H9 (cell line): ENCODE results near the gene SSNA1. TPM values are rescaled to one million over a fixed set of nuclear protein-coding genes. Genes with fewer than 3 reads are reported as not detected.
A peak's percentile ranks its signal among the peaks of the same experiment; 100 is the strongest.
"Not testable (repeated sequence)": the region's sequence is repeated elsewhere in the genome, so short reads cannot be mapped to it uniquely, and the experiment has no call there.

Experiments
- DNase-seq: peaks from one replicate; pipeline ENCODE4 v3.0.0-alpha.2; 2017
- H2AFZ ChIP-seq: one replicate; pipeline ENCODE4 v1.6.1; 2013; ENCODE audit warnings: mild to moderate bottlenecking, low read length, control low read depth, moderate library complexity
- H2AK5ac ChIP-seq: 2 replicates; pipeline ENCODE4 v1.6.1; 2013; ENCODE audit warnings: low read length, control low read depth, mixed read lengths; ENCODE audit not compliant: insufficient read length
- H2BK120ac ChIP-seq: one replicate; pipeline ENCODE4 v1.6.1; 2013; ENCODE audit warnings: low read depth, mild to moderate bottlenecking, low read length, control low read depth, inconsistent platforms; ENCODE audit not compliant: poor library complexity, severe bottlenecking
- H2BK12ac ChIP-seq: 2 replicates; pipeline ENCODE4 v1.6.1; 2013; ENCODE audit warnings: low read length, control low read depth, mixed read lengths, low read depth; ENCODE audit not compliant: insufficient read length
- H2BK15ac ChIP-seq: 2 replicates; pipeline ENCODE4 v1.6.1; 2013; ENCODE audit warnings: low read depth, low read length, control low read depth
- H2BK20ac ChIP-seq: one replicate; pipeline ENCODE4 v1.6.1; 2013; ENCODE audit warnings: low read depth, mild to moderate bottlenecking, low read length, control low read depth, inconsistent platforms; ENCODE audit not compliant: poor library complexity, severe bottlenecking
- H2BK5ac ChIP-seq: 2 replicates; pipeline ENCODE4 v1.6.1; 2013; ENCODE audit warnings: low read length, control low read depth, mixed read lengths; ENCODE audit not compliant: insufficient read length
- H3K14ac ChIP-seq: 2 replicates; pipeline ENCODE4 v1.6.1; 2013; ENCODE audit warnings: low read length, control low read depth; ENCODE audit not compliant: insufficient read depth
- H3K18ac ChIP-seq: 2 replicates; pipeline ENCODE4 v1.6.1; 2013; ENCODE audit warnings: low read depth, mild to moderate bottlenecking, mixed read lengths, low read length, control low read depth; ENCODE audit not compliant: insufficient read length
- H3K23ac ChIP-seq: 2 replicates; pipeline ENCODE4 v1.6.1; 2013; ENCODE audit warnings: low read length, control low read depth, mixed read lengths, low read depth; ENCODE audit not compliant: insufficient read length
- H3K23me2 ChIP-seq: 2 replicates; pipeline ENCODE4 v1.6.1; 2013; ENCODE audit warnings: low read depth, mild to moderate bottlenecking, mixed read lengths, low read length, control low read depth; ENCODE audit not compliant: insufficient read length, poor library complexity, severe bottlenecking
- H3K27ac ChIP-seq: 2 replicates; pipeline ENCODE4 v1.5.1; 2013; ENCODE audit warnings: low read length, control low read depth, mixed read lengths, low read depth; ENCODE audit not compliant: insufficient read length
- H3K27me3 ChIP-seq: 2 replicates; pipeline ENCODE4 v1.6.1; 2013; ENCODE audit warnings: low read length, control low read depth, inconsistent platforms; ENCODE audit not compliant: insufficient read depth
- H3K4ac ChIP-seq: 2 replicates; pipeline ENCODE4 v1.6.1; 2013; ENCODE audit warnings: low read depth, mild to moderate bottlenecking, control low read depth, inconsistent platforms, low read length, moderate library complexity
- H3K4me1 ChIP-seq: 2 replicates; pipeline ENCODE4 v1.6.1; 2013; ENCODE audit warnings: low read length, control low read depth, inconsistent platforms; ENCODE audit not compliant: insufficient read depth
- H3K4me2 ChIP-seq: 2 replicates; pipeline ENCODE4 v1.6.1; 2013; ENCODE audit warnings: low read length, control low read depth, mixed read lengths; ENCODE audit not compliant: insufficient read length, insufficient read depth
- H3K56ac ChIP-seq: 2 replicates; pipeline ENCODE4 v1.6.1; 2013; ENCODE audit warnings: low read depth, mild to moderate bottlenecking, mixed read lengths, low read length, control low read depth; ENCODE audit not compliant: insufficient read length
- H3K79me1 ChIP-seq: 2 replicates; pipeline ENCODE4 v1.6.1; 2013; ENCODE audit warnings: low read depth, mild to moderate bottlenecking, moderate library complexity, low read length, control low read depth, inconsistent platforms; ENCODE audit not compliant: insufficient read depth, poor library complexity, severe bottlenecking
- H3K79me2 ChIP-seq: 2 replicates; pipeline ENCODE4 v1.6.1; 2013; ENCODE audit warnings: low read length, control low read depth, inconsistent platforms; ENCODE audit not compliant: insufficient read depth
- H3K9ac ChIP-seq: 2 replicates; pipeline ENCODE4 v1.6.1; 2013; ENCODE audit warnings: low read length, control low read depth, mixed read lengths; ENCODE audit not compliant: insufficient read length; ENCODE audit errors: extremely low read depth
- H3K9me3 ChIP-seq: one replicate; pipeline ENCODE4 v1.6.1; 2013; ENCODE audit warnings: low read depth, low read length, inconsistent platforms; ENCODE audit not compliant: control insufficient read depth
- H3T11ph ChIP-seq: one replicate; pipeline ENCODE4 v1.6.1; 2013; ENCODE audit warnings: mild to moderate bottlenecking, low read length, control low read depth, inconsistent platforms
- H4K20me1 ChIP-seq: one replicate; pipeline ENCODE4 v1.6.1; 2013; ENCODE audit not compliant: control insufficient read depth, insufficient read length, insufficient read depth
- H4K5ac ChIP-seq: 2 replicates; pipeline ENCODE4 v1.6.1; 2013; ENCODE audit warnings: low read depth, mild to moderate bottlenecking, mixed read lengths, low read length, control low read depth; ENCODE audit not compliant: insufficient read length
- H4K8ac ChIP-seq: replicated peaks from 2 replicates; pipeline ENCODE4 v1.6.1; 2013; ENCODE audit warnings: low read length, control low read depth, mixed read lengths, low read depth; ENCODE audit not compliant: insufficient read length
- H4K91ac ChIP-seq: 2 replicates; pipeline ENCODE4 v1.6.1; 2013; ENCODE audit warnings: low read depth, mild to moderate bottlenecking, moderate library complexity, mixed read lengths, low read length, control low read depth; ENCODE audit not compliant: insufficient read length
- H3K27ac Mint-ChIP-seq, 3 experiments: 2 replicates in 2 of 3; 3 replicates in 1 of 3; pipeline ENCODE4 v1.8.0; 2020 to 2021; ENCODE audit warnings: mixed read lengths in 3 of 3, mild to moderate bottlenecking in 1 of 3, moderate library complexity in 1 of 3
- H3K27me3 Mint-ChIP-seq: 2 replicates; pipeline ENCODE4 v1.8.0; 2021; ENCODE audit warnings: low read depth, mild to moderate bottlenecking, moderate library complexity, mixed read lengths
- H3K36me3 Mint-ChIP-seq, 3 experiments: 2 replicates in 2 of 3; 3 replicates in 1 of 3; pipeline ENCODE4 v1.8.0; 2020 to 2021; ENCODE audit warnings: low read depth in 3 of 3, mixed read lengths in 3 of 3; ENCODE audit not compliant: insufficient read depth in 1 of 3
- H3K4me1 Mint-ChIP-seq, 2 experiments: 2 replicates each; pipeline ENCODE4 v1.8.0; 2020; ENCODE audit warnings: mixed read lengths in 2 of 2
- H3K4me3 Mint-ChIP-seq, 2 experiments: 2 replicates in 1 of 2; 3 replicates in 1 of 2; pipeline ENCODE4 v1.8.0; 2020 to 2021; ENCODE audit warnings: mild to moderate bottlenecking in 2 of 2, mixed read lengths in 2 of 2, moderate library complexity in 1 of 2
- H3K9me3 Mint-ChIP-seq, 2 experiments: 2 replicates in 1 of 2; 3 replicates in 1 of 2; pipeline ENCODE4 v1.8.0; 2020; ENCODE audit warnings: mild to moderate bottlenecking in 2 of 2, mixed read lengths in 2 of 2, moderate library complexity in 1 of 2
- WGBS: extraction: QIAGEN DNeasy Blood & Tissue Kit; methylation state at CpG from one replicate; pipeline ENCODE4 v1.1.7; 2013; ENCODE audit warnings: missing lambda C conversion rate, low lambda C conversion rate, mixed read lengths; ENCODE audit not compliant: insufficient read length; ENCODE audit errors: extremely low coverage; 5-methylcytosine and 5-hydroxymethylcytosine counted together
- microRNA-seq: library from miRNA; unstranded; fragments of <30 nt; microRNA quantifications from one replicate; pipeline ENCODE4, GENCODE V29; 2020; ENCODE audit warnings: borderline microRNAs expressed
- total RNA-seq: library from RNA; stranded (reverse); gene quantifications from 2 replicates; pipeline ENCODE4 v1.2.1, GENCODE V29; 2021

SSNA1 gene
- total RNA-seq, 1 experiment from 2014 or later = 69.2 TPM

DNA sequence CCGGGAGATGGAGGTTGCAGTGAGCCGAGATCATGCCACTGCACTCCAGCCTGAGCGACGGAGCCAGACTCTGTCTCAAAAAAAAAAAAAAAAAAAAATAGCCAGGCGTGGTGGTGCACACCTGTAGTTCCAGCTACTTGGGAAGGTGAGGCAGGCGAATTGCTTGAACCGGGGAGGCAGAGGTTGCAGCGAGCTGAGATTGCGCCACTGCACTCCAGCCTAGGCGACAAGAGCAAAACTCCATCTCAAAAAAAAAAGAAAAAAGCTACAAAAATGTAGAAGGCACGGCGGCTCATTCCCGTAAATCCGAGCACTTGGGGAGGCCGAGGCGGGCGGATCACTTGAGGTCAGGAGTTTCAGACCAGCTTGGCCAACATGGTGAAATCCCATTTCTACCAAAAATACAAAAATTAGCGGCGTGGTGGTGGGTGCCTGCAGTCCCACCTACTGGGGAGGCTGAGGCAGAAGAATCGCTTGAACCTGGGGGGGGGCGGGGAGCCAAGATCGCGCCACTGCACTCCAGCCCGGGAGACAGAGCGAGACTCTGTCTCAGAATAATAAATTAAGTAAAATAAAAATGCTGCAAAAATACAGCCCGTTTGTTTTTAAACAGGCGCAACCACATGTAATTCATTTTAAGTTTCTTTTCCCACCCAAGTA, 51.2 kb downstream of the SSNA1 start:
- H3K4me1 Mint-ChIP-seq = peaks cover 28 to 45% of the 10 kb centered on the region in 2 experiments
- H3K79me2 ChIP-seq, H2BK120ac ChIP-seq, H2AK5ac ChIP-seq, H2BK20ac ChIP-seq, H2AFZ ChIP-seq, H3K18ac ChIP-seq, H3K9me3 ChIP-seq, H3T11ph ChIP-seq, H3K4ac ChIP-seq, H3K27ac ChIP-seq, H4K5ac ChIP-seq, H4K91ac ChIP-seq, H3K14ac ChIP-seq, H2BK15ac ChIP-seq, H4K20me1 ChIP-seq, H2BK5ac ChIP-seq, H2BK12ac ChIP-seq, H3K79me1 ChIP-seq, H3K4me1 ChIP-seq, H4K8ac ChIP-seq, H3K27me3 Mint-ChIP-seq, H3K23ac ChIP-seq, H3K27me3 ChIP-seq, H3K56ac ChIP-seq, DNase-seq, H3K9me3 Mint-ChIP-seq, H3K9ac ChIP-seq: not testable (repeated sequence)
- H3K4me3 Mint-ChIP-seq = peak overlapping the region; percentile 74 to 86
- Histone ChIP-seq H3K4me2 (peak overlapping the region; percentile 7), H3K23me2 (peaks cover 12% of the 10 kb centered on the region)
- H3K36me3 Mint-ChIP-seq = peaks cover 19 to 26% (median 24%) of the 10 kb centered on the region in 3 experiments
- peak overlapping the region in 1 of 3 experiments; percentile 53; a peak in 1 of 7 replicates for H3K27ac Mint-ChIP-seq
- no CpG with 5 or more reads among the region's 27 CpGs for WGBS

Small RNA genes within 50 kb of the gene (microRNA-seq; reads per million reads assigned to microRNA genes)
- not detected for gene MIR3621

Other genes with a start within 250 kb of the SSNA1 start
- gene FBXW5, start 243.9 kb upstream of the SSNA1 start, total RNA-seq = 62.2 and 65.0 TPM in 2 replicates
- gene C8G, start 243.4 kb upstream of the SSNA1 start, total RNA-seq = 0.96 and 1.3 TPM in 2 replicates
- 2.1 and 4.5 TPM in 2 replicates for gene LCN12, start 236.4 kb upstream of the SSNA1 start, total RNA-seq
- gene PTGDS, start 211.2 kb upstream of the SSNA1 start, total RNA-seq = 3.6 and 4.8 TPM in 2 replicates
- gene LCNL1, start 205.7 kb upstream of the SSNA1 start, total RNA-seq = 0.18 and 0.20 TPM in 2 replicates
- 46.8 and 51.2 TPM in 2 replicates for gene PAXX, start 196.3 kb upstream of the SSNA1 start, total RNA-seq
- gene CLIC3, start 192.1 kb upstream of the SSNA1 start, total RNA-seq = 0.29 and 0.31 TPM in 2 replicates
- 15.2 and 22.4 TPM in 2 replicates for gene ABCA2, start 160.4 kb upstream of the SSNA1 start, total RNA-seq
- gene FUT7, start 156.6 kb upstream of the SSNA1 start, total RNA-seq = not detected in 2 replicates
- 51.8 and 57.6 TPM in 2 replicates for gene NPDC1, start 142.5 kb upstream of the SSNA1 start, total RNA-seq
- gene ENTPD2, start 134.6 kb upstream of the SSNA1 start, total RNA-seq = 4.0 and 5.1 TPM in 2 replicates
- gene SAPCD2, start 118.1 kb upstream of the SSNA1 start, total RNA-seq = 29.8 and 30.0 TPM in 2 replicates
- 5.6 and 6.6 TPM in 2 replicates for gene UAP1L1, start 111.2 kb upstream of the SSNA1 start, total RNA-seq
- gene MAN1B1, start 101.7 kb upstream of the SSNA1 start, total RNA-seq = 32.7 and 34.9 TPM in 2 replicates
- 27.3 and 29.4 TPM in 2 replicates for gene DPP7, start 73.9 kb upstream of the SSNA1 start, total RNA-seq
- 2.0 and 2.9 TPM in 2 replicates for gene GRIN1, start 49.5 kb upstream of the SSNA1 start, total RNA-seq
- 0.55 and 0.96 TPM in 2 replicates for gene LRRC26, start 18.6 kb upstream of the SSNA1 start, total RNA-seq
- not detected in 2 replicates for gene TMEM210, start 16.6 kb upstream of the SSNA1 start, total RNA-seq
- 54.8 and 54.9 TPM in 2 replicates for gene ANAPC2, start 116 bp upstream of the SSNA1 start, total RNA-seq
- gene TPRN, start 12.1 kb downstream of the SSNA1 start, total RNA-seq = 30.7 and 32.0 TPM in 2 replicates
- 34.1 and 35.5 TPM in 2 replicates for gene TMEM203, start 17.0 kb downstream of the SSNA1 start, total RNA-seq
- 44.1 and 45.3 TPM in 2 replicates for gene NDOR1, start 17.0 kb downstream of the SSNA1 start, total RNA-seq
- gene RNF208, start 33.6 kb downstream of the SSNA1 start, total RNA-seq = 7.7 and 8.1 TPM in 2 replicates
- 1.0 and 1.9 TPM in 2 replicates for gene CYSRT1, start 36.5 kb downstream of the SSNA1 start, total RNA-seq
- gene RNF224, start 38.8 kb downstream of the SSNA1 start, total RNA-seq = 0.15 and 0.20 TPM in 2 replicates
- not detected in 2 replicates for gene SLC34A3, start 42.2 kb downstream of the SSNA1 start, total RNA-seq
- 378 and 386 TPM in 2 replicates for gene TUBB4B, start 52.6 kb downstream of the SSNA1 start, total RNA-seq
- not detected in 2 replicates for gene STPG3, start 62.6 kb downstream of the SSNA1 start, total RNA-seq
- 71.4 and 71.7 TPM in 2 replicates for gene NELFB, start 66.7 kb downstream of the SSNA1 start, total RNA-seq
- 5.9 and 6.2 TPM in 2 replicates for gene TOR4A, start 89.0 kb downstream of the SSNA1 start, total RNA-seq
- 22.8 and 23.8 TPM in 2 replicates for gene NRARP, start 113.6 kb downstream of the SSNA1 start, total RNA-seq
- 13.5 and 15.3 TPM in 2 replicates for gene EXD3, start 234.5 kb downstream of the SSNA1 start, total RNA-seq
- 1.8 and 2.0 TPM in 2 replicates for gene NOXA1, start 234.7 kb downstream of the SSNA1 start, total RNA-seq